Measurements from ENCODE around the gene FMNL1.
A peak's percentile ranks its signal among the peaks of the same experiment; 100 is the strongest.
"Not testable (repeated sequence)": the region's sequence is repeated elsewhere in the genome, so short reads cannot be mapped to it uniquely, and the experiment has no call there.

The FMNL1 gene, protein sequence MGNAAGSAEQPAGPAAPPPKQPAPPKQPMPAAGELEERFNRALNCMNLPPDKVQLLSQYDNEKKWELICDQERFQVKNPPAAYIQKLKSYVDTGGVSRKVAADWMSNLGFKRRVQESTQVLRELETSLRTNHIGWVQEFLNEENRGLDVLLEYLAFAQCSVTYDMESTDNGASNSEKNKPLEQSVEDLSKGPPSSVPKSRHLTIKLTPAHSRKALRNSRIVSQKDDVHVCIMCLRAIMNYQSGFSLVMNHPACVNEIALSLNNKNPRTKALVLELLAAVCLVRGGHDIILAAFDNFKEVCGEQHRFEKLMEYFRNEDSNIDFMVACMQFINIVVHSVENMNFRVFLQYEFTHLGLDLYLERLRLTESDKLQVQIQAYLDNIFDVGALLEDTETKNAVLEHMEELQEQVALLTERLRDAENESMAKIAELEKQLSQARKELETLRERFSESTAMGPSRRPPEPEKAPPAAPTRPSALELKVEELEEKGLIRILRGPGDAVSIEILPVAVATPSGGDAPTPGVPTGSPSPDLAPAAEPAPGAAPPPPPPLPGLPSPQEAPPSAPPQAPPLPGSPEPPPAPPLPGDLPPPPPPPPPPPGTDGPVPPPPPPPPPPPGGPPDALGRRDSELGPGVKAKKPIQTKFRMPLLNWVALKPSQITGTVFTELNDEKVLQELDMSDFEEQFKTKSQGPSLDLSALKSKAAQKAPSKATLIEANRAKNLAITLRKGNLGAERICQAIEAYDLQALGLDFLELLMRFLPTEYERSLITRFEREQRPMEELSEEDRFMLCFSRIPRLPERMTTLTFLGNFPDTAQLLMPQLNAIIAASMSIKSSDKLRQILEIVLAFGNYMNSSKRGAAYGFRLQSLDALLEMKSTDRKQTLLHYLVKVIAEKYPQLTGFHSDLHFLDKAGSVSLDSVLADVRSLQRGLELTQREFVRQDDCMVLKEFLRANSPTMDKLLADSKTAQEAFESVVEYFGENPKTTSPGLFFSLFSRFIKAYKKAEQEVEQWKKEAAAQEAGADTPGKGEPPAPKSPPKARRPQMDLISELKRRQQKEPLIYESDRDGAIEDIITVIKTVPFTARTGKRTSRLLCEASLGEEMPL

GRCh38 chr17:45221081-45222013 is at the start of gene FMNL1:
Gene FMNL1, plus strand, starts transcription at chr17:45221885. Its CDS starts 240 bp downstream, at chr17:45222125.
- DNase-seq (ENCODE audit: low spot score), result peak; percentile 65

- no peak for DNase-seq (ENCODE audit: low spot score)
Observed at GRCh38 chr17:45172232-45172540, 49.5 kb upstream of the FMNL1 start.

- peak; percentile 54 for DNase-seq (ENCODE audit: low spot score)
Observed at GRCh38 chr17:45172541-45173286, 49.0 kb upstream of the FMNL1 start.

- DNase-seq (ENCODE audit: low spot score), result no peak
Observed at GRCh38 chr17:45175759-45176115, 45.9 kb upstream of the FMNL1 start.

DNA sequence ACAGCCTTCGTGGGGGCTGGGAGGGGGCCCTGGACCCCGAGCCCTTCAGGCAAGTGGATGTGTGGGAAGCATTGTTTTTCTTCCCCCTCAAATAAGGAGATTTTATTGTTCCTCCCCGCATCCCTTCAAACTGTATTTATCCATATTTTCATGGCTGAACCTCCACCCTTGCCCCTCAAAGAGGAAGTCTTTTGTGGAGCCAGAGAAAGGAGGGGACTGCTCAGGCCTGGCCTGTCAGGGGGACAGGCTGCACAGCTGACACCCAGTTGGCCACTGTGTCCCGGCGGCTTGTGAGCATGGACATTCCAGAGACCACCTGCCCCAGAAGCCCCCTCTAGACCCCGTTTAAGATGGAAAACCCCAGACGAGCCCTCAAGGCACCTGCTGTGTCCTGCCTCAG is 44.1 kb upstream of the FMNL1 start:
- DNase-seq (ENCODE audit: low spot score), result no peak

DNA sequence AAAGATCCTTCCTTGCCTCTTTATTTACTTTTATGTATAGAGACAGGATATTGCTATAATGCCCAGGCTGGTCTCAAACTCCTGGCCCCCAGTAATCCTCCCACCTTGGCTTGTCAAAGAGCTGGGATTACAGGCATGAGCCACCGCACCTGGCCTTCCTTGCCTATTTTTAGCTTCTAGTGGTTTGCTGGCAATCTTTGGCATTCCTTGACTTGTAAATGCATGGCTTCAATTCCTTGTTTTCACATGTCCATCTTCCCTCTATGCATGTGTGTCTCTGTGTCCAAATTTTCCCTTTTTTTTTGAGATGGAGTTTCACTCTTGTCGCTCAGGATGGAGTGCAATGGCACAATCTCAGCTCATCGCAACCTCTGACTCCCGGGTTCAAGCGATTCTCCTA is 37.5 kb upstream of the FMNL1 start:
- DNase-seq (ENCODE audit: low spot score), result no peak

DNA sequence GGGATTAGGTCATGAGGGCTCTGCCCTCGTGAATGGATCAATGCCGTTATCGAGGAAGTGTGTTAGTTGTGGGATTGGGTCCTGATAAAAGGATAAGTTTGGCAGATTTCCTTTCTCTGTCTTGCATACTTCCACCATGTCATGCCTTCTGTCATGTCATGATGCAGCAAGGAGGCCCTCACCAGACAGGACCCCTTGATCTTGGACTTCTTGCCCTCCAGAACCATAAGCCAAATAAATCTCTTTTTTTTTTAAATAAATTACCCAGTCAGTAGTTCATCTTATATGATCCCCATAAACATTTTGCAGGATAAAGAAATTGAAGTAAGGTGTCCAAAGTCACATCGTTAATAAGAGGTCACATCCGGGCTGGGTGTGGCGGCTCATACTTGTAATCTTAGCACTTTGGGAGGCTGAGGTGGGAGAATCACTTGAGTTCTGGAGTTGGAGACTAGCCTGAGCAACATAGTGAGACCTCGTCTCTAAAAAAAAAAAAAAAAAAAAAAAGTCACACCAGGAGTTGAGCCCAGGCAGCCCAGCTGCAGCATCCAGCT is 34.8 kb upstream of the FMNL1 start:
- DNase-seq (ENCODE audit: low spot score), result no peak

GRCh38 chr17:45189009-45189408 is 32.7 kb upstream of the FMNL1 start:
- DNase-seq (ENCODE audit: low spot score), result no peak

DNA sequence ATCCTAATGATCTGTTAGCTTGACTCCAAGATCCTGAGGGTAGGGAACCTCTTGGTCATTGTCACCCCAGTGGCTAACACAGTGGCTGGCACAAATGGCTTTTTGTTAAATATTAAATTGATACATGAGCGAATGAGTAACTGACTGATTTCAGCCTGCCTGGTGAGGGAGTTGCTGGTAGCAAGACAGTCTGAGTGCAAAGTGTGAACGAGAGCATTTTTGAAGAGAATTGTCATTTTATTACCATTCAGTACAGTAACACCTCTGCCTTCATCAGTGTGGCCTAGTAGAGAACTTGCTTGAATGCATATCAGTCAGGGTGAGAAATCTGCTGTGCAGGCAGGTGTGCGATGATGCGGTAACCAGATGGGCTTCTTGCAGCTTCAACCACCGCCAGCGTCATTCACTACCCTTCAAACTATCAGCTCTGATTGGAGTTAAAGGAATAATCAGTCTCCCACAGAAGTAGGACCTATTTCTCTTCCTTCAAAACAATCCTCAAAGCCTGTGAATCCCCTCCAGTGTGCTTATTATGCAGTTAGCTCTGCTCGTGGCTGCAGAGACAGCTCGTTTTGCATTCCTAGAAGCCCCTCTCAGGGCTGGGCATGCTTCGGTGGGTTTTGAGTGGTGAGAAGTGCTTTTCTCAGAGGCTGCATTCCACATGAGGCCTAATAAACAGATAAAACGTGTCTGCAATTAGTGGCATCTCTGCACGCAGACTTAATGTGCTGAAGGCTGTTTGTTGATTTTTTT is 31.0 kb upstream of the FMNL1 start:
- no peak for DNase-seq (ENCODE audit: low spot score)

- DNase-seq (ENCODE audit: low spot score), result no peak
Observed at GRCh38 chr17:45195424-45195823, 26.3 kb upstream of the FMNL1 start.

DNA sequence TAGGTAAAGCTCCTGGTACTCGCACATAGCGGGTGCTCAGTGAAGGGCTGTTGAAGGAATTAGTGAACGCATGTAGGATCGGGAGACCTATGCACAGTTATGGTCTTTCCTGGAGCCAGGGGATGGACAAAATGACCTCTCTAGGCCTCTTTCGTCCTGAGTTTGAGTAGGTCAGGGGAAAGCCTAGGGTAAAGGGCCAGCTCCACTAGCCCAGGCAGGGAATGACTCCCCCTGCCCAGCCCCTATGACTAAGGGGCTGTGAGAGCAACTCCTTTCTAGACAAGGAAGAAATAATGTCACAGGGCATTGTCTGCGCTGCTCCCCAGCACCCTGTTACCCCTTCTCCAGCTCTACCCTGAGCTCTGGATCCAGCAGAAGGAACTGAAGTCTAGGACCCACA is 24.6 kb upstream of the FMNL1 start:
- no peak for DNase-seq (ENCODE audit: low spot score)

- DNase-seq (ENCODE audit: low spot score), result peak; percentile 89
Observed at GRCh38 chr17:45197555-45198334, 23.9 kb upstream of the FMNL1 start.

GRCh38 chr17:45200701-45201100 is 21.0 kb upstream of the FMNL1 start:
- DNase-seq (ENCODE audit: low spot score), result no peak

- DNase-seq (ENCODE audit: low spot score), result no peak
Observed at GRCh38 chr17:45201457-45201856, 20.2 kb upstream of the FMNL1 start.

DNA sequence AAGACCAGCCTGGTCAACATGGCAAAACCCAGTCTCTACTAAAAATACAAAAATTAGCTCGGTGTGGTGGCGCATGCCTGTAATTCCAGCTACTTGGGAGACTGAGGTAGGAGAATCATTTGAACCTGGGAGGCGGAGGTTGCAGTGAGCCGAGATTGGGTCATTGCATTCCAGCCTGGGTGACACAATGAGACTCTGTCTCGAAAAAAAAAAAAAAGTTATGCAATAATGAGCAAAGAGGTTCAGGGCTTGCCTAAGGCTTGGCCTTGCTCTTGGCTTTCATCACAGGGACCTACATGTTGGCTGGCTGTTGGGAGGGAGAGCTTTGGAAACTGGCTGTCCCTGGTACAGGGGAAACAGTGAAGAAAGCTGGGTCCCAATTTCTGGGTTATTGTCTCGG is 19.8 kb upstream of the FMNL1 start:
- not testable (repeated sequence) for DNase-seq (ENCODE audit: low spot score)

- DNase-seq (ENCODE audit: low spot score), result peak; percentile 88
Observed at GRCh38 chr17:45218895-45219661, 2.6 kb upstream of the FMNL1 start.

- DNase-seq (ENCODE audit: low spot score), result no peak
Observed at GRCh38 chr17:45220079-45220478, 1.6 kb upstream of the FMNL1 start.

DNA sequence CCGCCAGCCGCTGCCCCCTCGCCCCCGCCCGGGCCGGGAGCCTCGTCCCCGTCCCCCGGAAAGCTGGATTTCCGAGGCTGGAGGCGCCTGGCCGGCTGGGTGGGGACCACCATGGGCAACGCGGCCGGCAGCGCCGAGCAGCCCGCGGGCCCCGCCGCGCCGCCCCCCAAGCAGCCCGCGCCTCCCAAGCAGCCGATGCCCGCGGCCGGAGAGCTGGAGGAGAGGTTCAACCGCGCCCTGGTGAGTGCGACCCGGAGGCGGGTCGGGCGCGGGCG is 266 bp downstream of the FMNL1 start:
- no peak for DNase-seq (ENCODE audit: low spot score)
